HepG2 (cell line): ENCODE measurements around the gene TCERG1L. TPM values are rescaled to one million over a fixed set of nuclear protein-coding genes. Genes with fewer than 3 reads are reported as not detected.

Experiments
- ATAC-seq: fragments of 200-7000 bp; cut with Tn5 transposase; 3 replicates; pipeline ENCODE4 v1.9.1; 2020; ENCODE audit warnings: mild to moderate bottlenecking, moderate library complexity
- BruUV-seq: library from RNA; stranded (reverse); fragments of 400-500 nt; replicated peaks from 2 replicates; lab custom pipeline; 2021; lab: Mats Ljungman, UMichigan
- CTCF ChIA-PET: fragments of 300-600 bp; formaldehyde crosslinking; extraction: SDS; loops from one replicate; lab custom pipeline; 2021; ENCODE audit warnings: low total read pairs, inconsistent platforms, low intra/inter-chr PET ratio; lab: Yijun Ruan, JAX
- POLR2A ChIA-PET: fragments of 350-600 bp; sonication (Branson Sonifier 250); formaldehyde crosslinking; loops from one replicate; lab custom pipeline; 2020; ENCODE audit warnings: antibody characterized with exemption, inconsistent platforms; lab: Yijun Ruan, JAX
- DNase-seq: peaks from one replicate; pipeline ENCODE4 v3.0.0-alpha.2; 2015; ENCODE audit warnings: low spot score
- FAIRE-seq: peaks from 3 replicates; lab custom pipeline; 2011; peaks lifted over from hg19 to GRCh38; lab: Jason Lieb, UNC
- H2AFZ ChIP-seq: one replicate; pipeline ENCODE4 v1.6.1; 2011; ENCODE audit warnings: low read length, inconsistent platforms
- H3K27ac ChIP-seq: fragments of 300-600 bp; 3 replicates; pipeline ENCODE4 v1.8.0; 2011; ENCODE audit warnings: mixed run types, mild to moderate bottlenecking, mixed read lengths, low read length, inconsistent platforms; ENCODE audit not compliant: insufficient read depth; ENCODE audit errors: extremely low read length
- H3K27me3 ChIP-seq, 2 experiments: fragments of 200-600 bp in 1 of 2; 2 replicates in 1 of 2; 3 replicates in 1 of 2; pipeline versions ENCODE4 v1.6.0 to v1.8.0; 2011; ENCODE audit warnings: low read length in 2 of 2, mild to moderate bottlenecking in 2 of 2, moderate library complexity in 2 of 2, inconsistent platforms in 1 of 2; ENCODE audit not compliant: insufficient read depth in 2 of 2, control insufficient read depth in 1 of 2
- H3K36me3 ChIP-seq, 2 experiments: fragments of 200-600 bp in 1 of 2; replicated peaks in 1 of 2; 2 replicates in 1 of 2; 3 replicates in 1 of 2; pipeline versions ENCODE4 v1.5.1 to v1.8.0; 2011; ENCODE audit warnings: low read length in 2 of 2, inconsistent platforms in 1 of 2; ENCODE audit not compliant: insufficient read depth in 2 of 2, control insufficient read depth in 1 of 2
- H3K4me1 ChIP-seq: 2 replicates; pipeline ENCODE4 v1.5.1; 2012; ENCODE audit warnings: low read length, inconsistent platforms; ENCODE audit not compliant: insufficient read depth
- H3K4me2 ChIP-seq: 2 replicates; pipeline ENCODE4 v1.6.0; 2011; ENCODE audit warnings: low read depth, low read length, inconsistent platforms
- H3K4me3 ChIP-seq, 3 experiments: fragments of 200-600 bp in 1 of 3; sonication (generic), shearing (Covaris generic) in 1 of 3; replicated peaks in 1 of 3; 2 replicates each; pipeline ENCODE4 v1.5.1; 2011 to 2016; ENCODE audit warnings: low read length in 3 of 3, inconsistent platforms in 2 of 3, low read depth in 2 of 3, mild to moderate bottlenecking in 2 of 3, control low read depth in 1 of 3, mixed read lengths in 1 of 3; ENCODE audit not compliant: insufficient read depth in 1 of 3
- H3K79me2 ChIP-seq: one replicate; pipeline ENCODE4 v1.6.1; 2011; ENCODE audit warnings: low read length, inconsistent platforms; ENCODE audit not compliant: insufficient read depth
- H3K9ac ChIP-seq: 2 replicates; pipeline ENCODE4 v1.6.0; 2011; ENCODE audit warnings: mild to moderate bottlenecking, low read depth, low read length, inconsistent platforms; ENCODE audit not compliant: insufficient read depth
- H3K9me3 ChIP-seq: 2 replicates; pipeline ENCODE4 v1.5.1; 2012; ENCODE audit warnings: mild to moderate bottlenecking, low read length
- H4K20me1 ChIP-seq: 2 replicates; pipeline ENCODE4 v1.6.0; 2011; ENCODE audit warnings: inconsistent platforms, mild to moderate bottlenecking, low read length, moderate library complexity; ENCODE audit not compliant: insufficient read depth
- CENPT ChIP-seq: sonication (generic); formaldehyde crosslinking; IDR thresholded peaks from 2 replicates; pipeline ENCODE4 v1.8.0; 2022; ENCODE audit warnings: low read depth, mild to moderate bottlenecking, moderate library complexity, missing genetic modification reagents
- KDM1A ChIP-seq: IDR thresholded peaks from 2 replicates; pipeline ENCODE4 v1.6.1; 2016; ENCODE audit warnings: missing compliant biosample characterization
- KLF11 ChIP-seq: IDR thresholded peaks from 2 replicates; pipeline ENCODE4 v1.6.1; 2016; ENCODE audit warnings: missing compliant biosample characterization
- KLF16 ChIP-seq, 2 experiments: sonication (generic) in 1 of 2; formaldehyde crosslinking in 1 of 2; IDR thresholded peaks; 2 replicates each; pipeline versions ENCODE4 v1.6.1 to v1.8.0; 2016 to 2023; ENCODE audit warnings: missing genetic modification reagents in 2 of 2, missing compliant biosample characterization in 1 of 2
- MYPOP ChIP-seq: sonication (generic); formaldehyde crosslinking; IDR thresholded peaks from 2 replicates; pipeline ENCODE4 v1.8.1; 2023; ENCODE audit warnings: mild to moderate bottlenecking, moderate library complexity, missing genetic modification reagents
- SRF ChIP-seq: IDR thresholded peaks from 2 replicates; pipeline ENCODE4 v1.6.1; 2011; ENCODE audit warnings: mild to moderate bottlenecking, low read depth, low read length, moderate library complexity
- WGBS: methylation state at CpG from one replicate; pipeline ENCODE4 v1.1.6; 2017; ENCODE audit warnings: low lambda C conversion rate; 5-methylcytosine and 5-hydroxymethylcytosine counted together
- in situ Hi-C: cut with HindIII; loops from 2 replicates; pipeline ENCODE4 v1.10.0; 2017; ENCODE audit warnings: low pct_unique_long_range_greater_than_20kb; ENCODE audit not compliant: extremely low pct_ligation_motif_present
- intact Hi-C: fragments of 100-400 bp; cut with micrococcal nuclease; formaldehyde crosslinking; loops from one replicate; pipeline ENCODE4 v1.10.0; 2022; ENCODE audit not compliant: unreplicated experiment
- polyA plus RNA-seq, 8 experiments: library from polyadenylated mRNA; depleted of rRNA in 3 of 8; stranded (reverse) in 7 of 8; unstranded in 1 of 8; fragments of >200 nt; fragmentation: Illumina TruSeq in 4 of 8; extraction: Trizol in 4 of 8; gene quantifications; 2 replicates each; pipeline versions ENCODE4 v1.2.1 to v1.2.3, GENCODE V29; 2011 to 2016; ENCODE audit warnings: low read depth in 4 of 8, missing spikeins in 1 of 8, mixed read lengths in 1 of 8; ENCODE audit not compliant: insufficient read depth in 1 of 8
- total RNA-seq, 5 experiments: library from RNA; depleted of rRNA; stranded (reverse); fragments of >200 nt; fragmentation: Illumina TruSeq; extraction: Trizol; gene quantifications; 2 replicates each; pipeline ENCODE4 v1.2.3, GENCODE V29; 2016; ENCODE audit warnings: low read depth in 1 of 5
- TF ChIP-seq, protein P1 (sequence below): sonication (generic); formaldehyde crosslinking; IDR thresholded peaks from 2 replicates; pipeline ENCODE4 v1.9.0; 2022; ENCODE audit warnings: low read depth, missing genetic modification reagents
- TF ChIP-seq, protein P2 (sequence below): sonication (generic); formaldehyde crosslinking; IDR thresholded peaks from 2 replicates; pipeline ENCODE4 v1.5.0; 2020; ENCODE audit warnings: mild to moderate bottlenecking, missing genetic modification reagents, borderline replicate concordance

The TCERG1L gene
- total and polyA plus RNA-seq, 2 of the 13 experiments (the other 11 are each of a cell fraction or from before 2014, with no cell fraction given): not detected

DNA sequence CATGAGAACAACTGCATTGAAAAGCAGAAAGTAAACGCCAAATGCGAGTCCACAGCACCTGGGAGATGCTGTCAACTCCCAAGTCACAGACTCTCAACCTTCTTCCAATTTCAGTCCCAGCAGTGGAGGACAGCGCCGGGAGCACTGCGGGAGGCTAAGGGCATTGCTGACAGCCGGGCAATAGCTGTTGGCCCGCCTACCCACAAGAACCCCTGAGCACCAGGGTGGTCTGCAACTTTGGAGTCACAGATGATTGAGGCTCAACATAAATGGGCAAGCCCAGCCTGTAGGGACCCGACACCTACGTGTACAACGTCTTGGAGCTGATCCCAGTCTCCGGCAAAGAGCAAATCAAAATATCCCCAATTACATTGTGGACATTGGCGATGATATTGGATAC, 262.9 kb downstream of the TCERG1L start:
- in situ Hi-C loops (no loop called here), intact Hi-C loops (no loop called here)
- no peaks in the 10 kb centered on the region for H3K4me1 ChIP-seq
- H3K4me3 ChIP-seq: no peak overlapping the region
- peaks cover 0 to 3% of the 10 kb centered on the region in 2 experiments; a peak in 2 of 5 replicates for H3K27me3 ChIP-seq
- 4% methylated on average over 7 of the region's 12 CpGs for WGBS
- ChIA-PET POLR2A (no interaction called here), CTCF (no interaction called here)
- FAIRE-seq (no peak), DNase-seq (no peak), ATAC-seq (no peak)
- no peak overlapping the region for H3K9ac ChIP-seq
- no peaks in the 10 kb centered on the region for H4K20me1 ChIP-seq
- H3K4me2 ChIP-seq: no peak overlapping the region
- TF ChIP-seq KDM1A (CRISPR knock-in tag): no peak
- TF ChIP-seq, protein P1, sequence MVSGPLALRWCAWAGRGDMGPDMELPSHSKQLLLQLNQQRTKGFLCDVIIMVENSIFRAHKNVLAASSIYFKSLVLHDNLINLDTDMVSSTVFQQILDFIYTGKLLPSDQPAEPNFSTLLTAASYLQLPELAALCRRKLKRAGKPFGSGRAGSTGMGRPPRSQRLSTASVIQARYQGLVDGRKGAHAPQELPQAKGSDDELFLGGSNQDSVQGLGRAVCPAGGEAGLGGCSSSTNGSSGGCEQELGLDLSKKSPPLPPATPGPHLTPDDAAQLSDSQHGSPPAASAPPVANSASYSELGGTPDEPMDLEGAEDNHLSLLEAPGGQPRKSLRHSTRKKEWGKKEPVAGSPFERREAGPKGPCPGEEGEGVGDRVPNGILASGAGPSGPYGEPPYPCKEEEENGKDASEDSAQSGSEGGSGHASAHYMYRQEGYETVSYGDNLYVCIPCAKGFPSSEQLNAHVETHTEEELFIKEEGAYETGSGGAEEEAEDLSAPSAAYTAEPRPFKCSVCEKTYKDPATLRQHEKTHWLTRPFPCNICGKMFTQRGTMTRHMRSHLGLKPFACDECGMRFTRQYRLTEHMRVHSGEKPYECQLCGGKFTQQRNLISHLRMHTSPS: no peak
- TF ChIP-seq KLF11 (CRISPR knock-in tag): no peak
- TF ChIP-seq, protein P2, sequence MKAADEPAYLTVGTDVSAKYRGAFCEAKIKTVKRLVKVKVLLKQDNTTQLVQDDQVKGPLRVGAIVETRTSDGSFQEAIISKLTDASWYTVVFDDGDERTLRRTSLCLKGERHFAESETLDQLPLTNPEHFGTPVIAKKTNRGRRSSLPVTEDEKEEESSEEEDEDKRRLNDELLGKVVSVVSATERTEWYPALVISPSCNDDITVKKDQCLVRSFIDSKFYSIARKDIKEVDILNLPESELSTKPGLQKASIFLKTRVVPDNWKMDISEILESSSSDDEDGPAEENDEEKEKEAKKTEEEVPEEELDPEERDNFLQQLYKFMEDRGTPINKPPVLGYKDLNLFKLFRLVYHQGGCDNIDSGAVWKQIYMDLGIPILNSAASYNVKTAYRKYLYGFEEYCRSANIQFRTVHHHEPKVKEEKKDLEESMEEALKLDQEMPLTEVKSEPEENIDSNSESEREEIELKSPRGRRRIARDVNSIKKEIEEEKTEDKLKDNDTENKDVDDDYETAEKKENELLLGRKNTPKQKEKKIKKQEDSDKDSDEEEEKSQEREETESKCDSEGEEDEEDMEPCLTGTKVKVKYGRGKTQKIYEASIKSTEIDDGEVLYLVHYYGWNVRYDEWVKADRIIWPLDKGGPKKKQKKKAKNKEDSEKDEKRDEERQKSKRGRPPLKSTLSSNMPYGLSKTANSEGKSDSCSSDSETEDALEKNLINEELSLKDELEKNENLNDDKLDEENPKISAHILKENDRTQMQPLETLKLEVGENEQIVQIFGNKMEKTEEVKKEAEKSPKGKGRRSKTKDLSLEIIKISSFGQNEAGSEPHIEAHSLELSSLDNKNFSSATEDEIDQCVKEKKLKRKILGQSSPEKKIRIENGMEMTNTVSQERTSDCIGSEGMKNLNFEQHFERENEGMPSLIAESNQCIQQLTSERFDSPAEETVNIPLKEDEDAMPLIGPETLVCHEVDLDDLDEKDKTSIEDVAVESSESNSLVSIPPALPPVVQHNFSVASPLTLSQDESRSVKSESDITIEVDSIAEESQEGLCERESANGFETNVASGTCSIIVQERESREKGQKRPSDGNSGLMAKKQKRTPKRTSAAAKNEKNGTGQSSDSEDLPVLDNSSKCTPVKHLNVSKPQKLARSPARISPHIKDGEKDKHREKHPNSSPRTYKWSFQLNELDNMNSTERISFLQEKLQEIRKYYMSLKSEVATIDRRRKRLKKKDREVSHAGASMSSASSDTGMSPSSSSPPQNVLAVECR (CRISPR knock-in tag): no peak
- TF ChIP-seq CENPT (CRISPR knock-in tag): no peak
- no peak for TF ChIP-seq KLF16 (CRISPR knock-in tag; IDR thresholded peaks at IDR 0.05)
- no peak for TF ChIP-seq MYPOP
- no peak for TF ChIP-seq SRF
- H3K9me3 ChIP-seq: 0 out of 2 replicates have a peak, but pooled peaks cover 5% of the 10 kb centered on the region
- no TSS peak for BruUV-seq
- no peak overlapping the region for H2AFZ ChIP-seq
- no peak overlapping the region for H3K27ac ChIP-seq
- no peaks in the 10 kb centered on the region for H3K79me2 ChIP-seq
- no peaks in the 10 kb centered on the region for H3K36me3 ChIP-seq
